Glutamatergic neuron (in vitro differentiated cells): ENCODE measurements around the gene CCNT2. TPM values are rescaled to one million over a fixed set of nuclear protein-coding genes. Genes with fewer than 3 reads are reported as not detected.

ENCODE experiments used
- DNase-seq: peaks from one replicate; pipeline ENCODE4 v3.0.0; 2022
- H3K27ac Mint-ChIP-seq: one replicate; pipeline ENCODE4 v1.8.0; 2020; ENCODE audit warnings: mild to moderate bottlenecking, mixed read lengths, inconsistent platforms; ENCODE audit not compliant: unreplicated experiment
- H3K27me3 Mint-ChIP-seq: one replicate; pipeline ENCODE4 v1.8.0; 2020; ENCODE audit warnings: mild to moderate bottlenecking, moderate library complexity, mixed read lengths, inconsistent platforms; ENCODE audit not compliant: unreplicated experiment
- H3K36me3 Mint-ChIP-seq: one replicate; pipeline ENCODE4 v1.8.0; 2020; ENCODE audit warnings: mild to moderate bottlenecking, mixed read lengths, inconsistent platforms; ENCODE audit not compliant: unreplicated experiment
- H3K4me1 Mint-ChIP-seq: one replicate; pipeline ENCODE4 v1.8.0; 2020; ENCODE audit warnings: mild to moderate bottlenecking, low read depth, mixed read lengths, inconsistent platforms; ENCODE audit not compliant: unreplicated experiment
- H3K4me3 Mint-ChIP-seq: one replicate; pipeline ENCODE4 v1.8.0; 2020; ENCODE audit warnings: mild to moderate bottlenecking, mixed read lengths, inconsistent platforms; ENCODE audit not compliant: unreplicated experiment
- H3K9me3 Mint-ChIP-seq: one replicate; pipeline ENCODE4 v1.8.0; 2020; ENCODE audit warnings: mild to moderate bottlenecking, moderate library complexity, mixed read lengths, inconsistent platforms; ENCODE audit not compliant: unreplicated experiment
- CTCF ChIP-seq: fragments of 200-600 bp; sonication (generic); IDR thresholded peaks from one replicate; pipeline ENCODE4 v1.5.0; 2021; ENCODE audit not compliant: partially characterized antibody, unreplicated experiment
- total RNA-seq: library from RNA; stranded (reverse); fragmentation: NEBNext Ultra II Directional; extraction: Animal tissue kit (Norgen Biotek cat#: 25700); gene quantifications from one replicate; pipeline ENCODE4 v1.2.1, GENCODE V29; 2021; ENCODE audit not compliant: unreplicated experiment

The CCNT2 gene
- total RNA-seq, 1 donor from 2014 or later, result 70.0 TPM

GRCh38 chr2:134932864-134933526 lies 14.4 kb downstream of the CCNT2 start:
- no peak for DNase-seq
- TF ChIP-seq CTCF, result no peak
- Mint-ChIP-seq H3K4me3 (no peak overlapping the region), H3K4me1 (peaks cover 2% of the 10 kb centered on the region), H3K27ac (no peak overlapping the region), H3K27me3 (no peaks in the 10 kb centered on the region), H3K36me3 (no peaks in the 10 kb centered on the region), H3K9me3 (no peaks in the 10 kb centered on the region)

GRCh38 chr2:134933732-134934131 lies 15.1 kb downstream of the CCNT2 start:
- DNase-seq, result no peak
- Mint-ChIP-seq H3K27me3 (no peaks in the 10 kb centered on the region), H3K36me3 (no peaks in the 10 kb centered on the region), H3K4me3 (no peak overlapping the region), H3K4me1 (peaks cover 2% of the 10 kb centered on the region), H3K9me3 (no peaks in the 10 kb centered on the region), H3K27ac (no peak overlapping the region)
- TF ChIP-seq CTCF, result no peak

- peaks cover 2% of the 10 kb centered on the region for H3K4me1 Mint-ChIP-seq
- H3K27me3 Mint-ChIP-seq, result no peaks in the 10 kb centered on the region
- no peaks in the 10 kb centered on the region for H3K36me3 Mint-ChIP-seq
- no peak overlapping the region for H3K27ac Mint-ChIP-seq
- H3K9me3 Mint-ChIP-seq, result no peaks in the 10 kb centered on the region
- no peak overlapping the region for H3K4me3 Mint-ChIP-seq
- TF ChIP-seq CTCF, result no peak
- no peak for DNase-seq
These were observed 15.5 kb downstream of the CCNT2 start for GRCh38 chr2:134934150-134934549.

GRCh38 chr2:134934641-134935040 lies 16.0 kb downstream of the CCNT2 start:
- H3K27me3 Mint-ChIP-seq, result no peaks in the 10 kb centered on the region
- H3K9me3 Mint-ChIP-seq, result no peaks in the 10 kb centered on the region
- H3K4me1 Mint-ChIP-seq, result peaks cover 2% of the 10 kb centered on the region
- DNase-seq, result no peak
- no peak for TF ChIP-seq CTCF
- no peak overlapping the region for H3K27ac Mint-ChIP-seq
- H3K4me3 Mint-ChIP-seq, result no peak overlapping the region
- no peaks in the 10 kb centered on the region for H3K36me3 Mint-ChIP-seq

- H3K4me1 Mint-ChIP-seq, result peaks cover 2% of the 10 kb centered on the region
- no peak overlapping the region for H3K4me3 Mint-ChIP-seq
- DNase-seq, result no peak
- H3K36me3 Mint-ChIP-seq, result no peaks in the 10 kb centered on the region
- no peak for TF ChIP-seq CTCF
- no peaks in the 10 kb centered on the region for H3K27me3 Mint-ChIP-seq
- peak overlapping the region; percentile 22 for H3K27ac Mint-ChIP-seq
- H3K9me3 Mint-ChIP-seq, result no peaks in the 10 kb centered on the region
These were observed 18.1 kb downstream of the CCNT2 start for GRCh38 chr2:134936691-134937090.
